Upper lobe of right lung (tissue), 1 donor: ENCODE results near the gene CPED1. TPM values are rescaled to one million over a fixed set of nuclear protein-coding genes. Genes with fewer than 3 reads are reported as not detected.

Experiments used
- ATAC-seq: fragments of 200-7000 bp; cut with Tn5 transposase; one replicate; pipeline ENCODE4 v1.9.1; 2020; ENCODE audit warnings: mild to moderate bottlenecking, moderate library complexity
- DNase-seq: peaks from one replicate; pipeline ENCODE4 v3.0.0-alpha.2; 2020
- H3K27ac ChIP-seq: fragments of 200-600 bp; one replicate; pipeline ENCODE4 v1.8.0; 2022
- H3K27me3 ChIP-seq: fragments of 200-600 bp; one replicate; pipeline ENCODE4 v1.8.0; 2022; ENCODE audit warnings: mild to moderate bottlenecking
- H3K36me3 ChIP-seq: fragments of 200-600 bp; one replicate; pipeline ENCODE4 v1.8.0; 2022
- H3K4me1 ChIP-seq: fragments of 200-600 bp; one replicate; pipeline ENCODE4 v1.8.0; 2022
- H3K4me3 ChIP-seq: fragments of 200-600 bp; one replicate; pipeline ENCODE4 v1.8.0; 2022; ENCODE audit warnings: mild to moderate bottlenecking
- H3K9me3 ChIP-seq: fragments of 200-600 bp; one replicate; pipeline ENCODE4 v1.8.0; 2022
- intact Hi-C: fragments of 100-400 bp; cut with DNase I; formaldehyde crosslinking; loops from one replicate; pipeline ENCODE4 v1.11.0; 2022
- total RNA-seq: library from RNA; stranded (reverse); fragmentation: NEBNext Ultra II Directional; extraction: Animal tissue kit (Norgen Biotek cat#: 25700); gene quantifications from one replicate; pipeline ENCODE4 v1.2.1, GENCODE V29; 2021
- TF ChIP-seq, protein P1 (sequence below): fragments of 200-600 bp; IDR thresholded peaks from one replicate; pipeline ENCODE4 v1.8.0; 2022; ENCODE audit warnings: antibody characterized with exemption
- donor health status: DM: no; HTN: yes; CAD: no; lungs with severe emphysema.

The CPED1 gene
- total RNA-seq, 1 donor from 2014 or later = 39.2 TPM

DNA sequence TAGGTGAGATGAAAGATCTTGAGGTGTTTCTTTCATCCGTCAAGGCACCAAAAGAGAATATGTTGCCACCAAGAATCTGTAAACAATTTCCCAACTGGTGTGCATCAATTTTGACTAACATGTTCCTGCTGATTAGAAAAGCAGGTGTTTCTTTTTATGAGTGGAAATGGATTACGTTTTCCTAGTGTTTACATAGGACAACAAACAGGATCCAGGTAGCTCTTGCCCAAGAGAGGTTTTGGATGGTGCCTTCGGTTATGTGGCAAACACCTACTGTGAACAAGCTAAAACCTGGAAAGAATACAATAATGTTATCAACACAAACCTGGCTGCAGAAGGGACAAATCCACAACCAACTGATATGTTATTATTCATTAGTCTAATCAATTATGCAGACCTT, 286.7 kb downstream of the CPED1 start:
- Histone ChIP-seq H3K27ac (no peak overlapping the region), H3K36me3 (no peaks in the 10 kb centered on the region), H3K4me3 (no peak overlapping the region), H3K9me3 (no peaks in the 10 kb centered on the region), H3K27me3 (no peaks in the 10 kb centered on the region), H3K4me1 (no peaks in the 10 kb centered on the region)
- TF ChIP-seq, protein P1, sequence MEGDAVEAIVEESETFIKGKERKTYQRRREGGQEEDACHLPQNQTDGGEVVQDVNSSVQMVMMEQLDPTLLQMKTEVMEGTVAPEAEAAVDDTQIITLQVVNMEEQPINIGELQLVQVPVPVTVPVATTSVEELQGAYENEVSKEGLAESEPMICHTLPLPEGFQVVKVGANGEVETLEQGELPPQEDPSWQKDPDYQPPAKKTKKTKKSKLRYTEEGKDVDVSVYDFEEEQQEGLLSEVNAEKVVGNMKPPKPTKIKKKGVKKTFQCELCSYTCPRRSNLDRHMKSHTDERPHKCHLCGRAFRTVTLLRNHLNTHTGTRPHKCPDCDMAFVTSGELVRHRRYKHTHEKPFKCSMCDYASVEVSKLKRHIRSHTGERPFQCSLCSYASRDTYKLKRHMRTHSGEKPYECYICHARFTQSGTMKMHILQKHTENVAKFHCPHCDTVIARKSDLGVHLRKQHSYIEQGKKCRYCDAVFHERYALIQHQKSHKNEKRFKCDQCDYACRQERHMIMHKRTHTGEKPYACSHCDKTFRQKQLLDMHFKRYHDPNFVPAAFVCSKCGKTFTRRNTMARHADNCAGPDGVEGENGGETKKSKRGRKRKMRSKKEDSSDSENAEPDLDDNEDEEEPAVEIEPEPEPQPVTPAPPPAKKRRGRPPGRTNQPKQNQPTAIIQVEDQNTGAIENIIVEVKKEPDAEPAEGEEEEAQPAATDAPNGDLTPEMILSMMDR = no peak
- DNase-seq (no peak), ATAC-seq (no peak)
- intact Hi-C loops = no loop called here

- Histone ChIP-seq H3K4me1 (no peaks in the 10 kb centered on the region), H3K36me3 (no peaks in the 10 kb centered on the region), H3K4me3 (no peak overlapping the region), H3K9me3 (no peaks in the 10 kb centered on the region), H3K27me3 (no peaks in the 10 kb centered on the region), H3K27ac (no peak overlapping the region)
- intact Hi-C loops = no loop called here
- TF ChIP-seq, protein P1 = no peak
- no peak for ATAC-seq
- DNase-seq = no peak
Measured at GRCh38 chr7:121276313-121276712, 287.8 kb downstream of the CPED1 start.

- Histone ChIP-seq H3K27me3 (no peaks in the 10 kb centered on the region), H3K4me1 (no peaks in the 10 kb centered on the region), H3K4me3 (no peak overlapping the region), H3K36me3 (no peaks in the 10 kb centered on the region), H3K27ac (no peak overlapping the region), H3K9me3 (no peaks in the 10 kb centered on the region)
- ATAC-seq = no peak
- DNase-seq = no peak
- intact Hi-C loops = no loop called here
- TF ChIP-seq, protein P1 = no peak
Measured at GRCh38 chr7:121278120-121279021, 289.9 kb downstream of the CPED1 start.

- Histone ChIP-seq H3K27me3 (no peaks in the 10 kb centered on the region), H3K27ac (no peak overlapping the region), H3K36me3 (no peaks in the 10 kb centered on the region), H3K4me3 (no peak overlapping the region), H3K9me3 (no peaks in the 10 kb centered on the region), H3K4me1 (no peaks in the 10 kb centered on the region)
- DNase-seq (no peak), ATAC-seq (no peak)
- TF ChIP-seq, protein P1 = no peak
- intact Hi-C loops = no loop called here
Measured at GRCh38 chr7:121279060-121279620, 290.6 kb downstream of the CPED1 start.

DNA sequence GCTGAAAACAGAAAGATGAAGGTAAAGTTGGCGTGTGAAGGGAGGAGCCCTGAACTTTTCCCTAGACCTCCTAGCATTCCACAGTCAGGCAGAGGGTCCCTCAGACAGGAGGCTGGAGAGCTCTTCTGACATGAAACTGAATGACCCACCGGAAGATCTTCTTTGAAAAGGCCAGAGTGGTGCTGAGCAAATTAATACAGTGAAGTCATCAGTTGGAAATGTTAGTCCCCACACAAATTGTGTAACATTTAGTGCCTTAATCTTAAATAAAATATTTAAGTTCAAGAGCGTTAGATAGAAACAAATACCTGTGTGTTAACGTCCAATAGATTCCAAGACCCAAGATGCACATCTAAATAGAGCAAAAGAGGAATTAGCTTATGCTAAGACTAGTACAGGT, 291.3 kb downstream of the CPED1 start:
- H3K36me3 ChIP-seq = no peaks in the 10 kb centered on the region
- no peaks in the 10 kb centered on the region for H3K9me3 ChIP-seq
- DNase-seq = no peak
- no peak for ATAC-seq
- intact Hi-C loops = no loop called here
- H3K27me3 ChIP-seq = no peaks in the 10 kb centered on the region
- no peak overlapping the region for H3K27ac ChIP-seq
- H3K4me3 ChIP-seq = no peak overlapping the region
- TF ChIP-seq, protein P1 = no peak
- no peaks in the 10 kb centered on the region for H3K4me1 ChIP-seq
